GM21619 (cell line): ENCODE measurements around the gene CENPV.

Experiments used
- ATAC-seq: cut with Tn5 transposase; IDR thresholded peaks from one replicate; pipeline ENCODE4 v1.9.1; 2021; ENCODE audit not compliant: unreplicated experiment

The CENPV gene

GRCh38 chr17:16363749-16364536 is 10.7 kb upstream of the CENPV start:
- peak; percentile 76 for ATAC-seq

GRCh38 chr17:16361874-16362273 is 8.6 kb upstream of the CENPV start:
- ATAC-seq = no peak

DNA sequence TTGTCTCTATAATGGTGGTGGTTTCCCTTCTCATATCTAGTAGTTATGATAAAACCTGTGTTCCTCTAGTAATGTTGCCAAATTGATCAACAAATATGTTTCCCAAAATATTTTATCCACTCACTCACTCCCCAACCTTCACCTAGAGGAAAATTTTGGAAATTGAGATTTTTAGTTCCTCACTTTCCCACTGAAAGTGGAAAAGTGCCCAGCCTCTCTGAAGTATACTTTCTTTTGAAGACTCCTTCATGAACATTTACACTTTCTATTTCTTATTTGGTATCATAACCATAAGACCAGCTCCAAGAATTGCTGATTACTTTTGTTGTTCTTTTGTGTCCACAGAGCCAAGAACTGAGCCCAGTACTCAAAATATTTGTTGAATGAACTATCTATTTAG is 5.1 kb upstream of the CENPV start:
- ATAC-seq = no peak

GRCh38 chr17:16354585-16354984 is 1.3 kb upstream of the CENPV start:
- no peak for ATAC-seq

- ATAC-seq = peak; percentile 39
Measured at GRCh38 chr17:16352667-16353316, 477 bp downstream of the CENPV start.

GRCh38 chr17:16352303-16352666 is 984 bp downstream of the CENPV start:
- no peak for ATAC-seq

GRCh38 chr17:16351831-16352230 is 1.4 kb downstream of the CENPV start:
- ATAC-seq = no peak

DNA sequence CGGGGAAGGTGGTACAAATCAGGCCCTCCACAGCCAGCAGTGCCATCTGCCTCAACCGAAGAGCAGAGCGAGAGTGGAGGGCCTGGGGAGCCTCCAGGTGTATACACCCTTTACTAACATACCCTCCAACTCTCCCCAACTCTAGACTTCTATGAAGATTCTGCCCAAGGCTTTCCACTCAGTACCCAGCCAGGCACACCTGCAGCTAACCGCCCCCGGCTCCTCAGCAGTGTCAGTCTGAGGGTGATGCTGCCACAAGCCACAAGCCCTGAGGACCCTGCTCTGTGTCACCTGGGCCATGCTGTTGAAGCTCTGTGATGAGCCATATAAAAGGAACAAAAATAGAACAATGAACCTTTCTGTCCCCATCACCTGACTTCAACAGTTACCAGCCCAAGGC is 3.8 kb downstream of the CENPV start:
- no peak for ATAC-seq

DNA sequence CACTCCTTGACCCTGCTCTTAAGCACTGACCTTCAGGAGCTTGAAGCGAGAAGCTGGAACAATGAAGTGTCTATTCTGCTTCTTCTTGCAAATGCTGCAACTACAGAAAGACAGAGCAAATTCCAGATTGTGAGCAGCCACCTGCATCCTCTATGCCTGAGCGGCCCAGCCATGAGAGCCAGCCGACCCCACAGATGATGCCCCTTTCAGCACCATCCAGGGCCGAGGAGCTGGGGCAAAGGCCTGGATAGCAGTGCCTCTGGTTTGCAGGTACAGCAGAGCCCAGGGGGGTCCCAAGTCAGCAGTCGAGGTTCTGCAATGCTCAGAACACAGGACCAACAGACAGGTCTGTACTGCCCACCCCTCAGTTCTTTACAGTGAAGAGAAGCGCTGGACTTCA is 4.7 kb downstream of the CENPV start:
- no peak for ATAC-seq

DNA sequence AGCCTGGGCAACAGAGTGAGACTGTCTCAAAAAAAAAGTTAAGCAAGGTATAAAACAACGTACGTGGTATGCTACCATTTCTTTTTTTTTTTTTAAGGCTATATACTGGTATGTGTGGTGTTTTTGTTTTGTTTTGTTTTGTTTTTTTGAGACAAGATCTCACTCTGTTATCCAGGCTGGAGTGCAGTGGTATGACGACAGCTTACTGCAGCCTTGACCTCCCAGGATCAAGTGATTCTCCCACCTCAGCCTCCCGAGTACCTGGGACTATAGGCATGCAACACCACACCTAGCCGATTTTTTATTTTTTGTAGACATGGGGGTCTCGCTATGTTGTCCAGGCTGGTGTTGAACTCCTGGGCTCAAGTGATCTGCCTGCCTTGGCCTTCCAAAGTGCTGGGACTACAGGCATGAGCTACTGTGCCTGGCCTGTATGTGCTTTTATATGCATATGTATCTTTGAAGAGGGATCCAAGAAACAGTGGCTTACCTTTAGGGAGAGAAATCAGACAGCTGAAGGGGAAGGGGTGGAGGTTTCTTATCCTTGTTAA is 6.5 kb downstream of the CENPV start:
- ATAC-seq = no peak

- no peak for ATAC-seq
Measured at GRCh38 chr17:16345565-16345964, 7.7 kb downstream of the CENPV start.

DNA sequence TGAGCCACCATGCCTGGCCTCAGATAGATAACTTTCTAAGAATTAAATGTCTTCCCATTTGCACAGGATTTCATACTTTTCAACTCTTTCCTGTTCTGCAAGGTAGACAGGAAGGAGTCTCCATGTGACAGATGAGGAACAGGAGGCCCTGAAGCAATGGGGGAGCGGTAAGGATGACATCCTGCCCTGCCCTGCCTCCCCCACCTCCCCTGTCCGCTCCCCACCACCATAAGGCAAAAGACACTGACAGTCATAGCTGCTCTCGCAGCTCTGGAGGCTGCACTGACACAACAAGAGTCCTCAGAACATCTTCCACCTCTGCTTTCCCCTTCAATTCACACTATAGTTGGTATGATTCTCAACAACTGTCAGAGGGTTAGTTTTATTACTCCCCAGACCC is 9.7 kb downstream of the CENPV start:
- no peak for ATAC-seq

DNA sequence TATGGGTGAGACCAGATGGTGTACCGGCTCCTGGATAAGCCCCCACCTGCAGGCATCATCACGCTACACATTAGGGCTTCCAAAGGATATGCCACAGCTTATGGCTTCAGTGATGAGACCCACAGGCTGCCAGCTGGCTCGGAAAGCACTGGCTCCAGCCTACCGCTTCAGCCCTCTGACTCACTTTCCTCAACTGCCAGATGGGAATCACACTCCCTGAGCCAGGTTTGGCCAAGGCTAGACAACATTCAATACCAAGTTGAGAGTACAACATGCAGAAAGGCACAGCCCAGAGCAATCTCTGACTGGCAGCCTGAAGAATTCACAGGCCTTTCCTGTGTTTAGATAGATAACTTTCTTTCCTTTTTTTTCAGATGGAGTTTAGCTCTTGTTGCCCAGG is 10.3 kb downstream of the CENPV start:
- ATAC-seq = no peak

DNA sequence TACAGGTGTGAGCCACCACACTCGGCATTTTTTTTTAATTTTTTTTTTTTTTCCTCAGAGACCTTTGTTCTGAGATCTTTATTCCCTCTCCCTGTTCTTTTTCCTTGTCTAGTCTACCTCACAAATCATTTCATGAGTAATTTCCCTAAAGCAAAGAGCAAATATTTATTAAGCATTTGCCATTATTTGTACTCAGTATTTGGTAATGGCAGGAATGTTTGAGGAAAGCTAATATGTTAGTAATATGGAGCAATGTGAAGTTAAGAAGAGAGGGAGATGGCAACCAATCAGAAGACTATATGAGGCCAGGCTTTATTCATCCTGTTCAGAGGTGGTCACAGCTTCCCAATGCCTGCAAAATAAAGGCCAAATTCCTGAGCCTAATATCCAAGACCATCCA is 13.3 kb downstream of the CENPV start:
- ATAC-seq = no peak

GRCh38 chr17:16339402-16339801 is 13.9 kb downstream of the CENPV start:
- ATAC-seq = no peak

DNA sequence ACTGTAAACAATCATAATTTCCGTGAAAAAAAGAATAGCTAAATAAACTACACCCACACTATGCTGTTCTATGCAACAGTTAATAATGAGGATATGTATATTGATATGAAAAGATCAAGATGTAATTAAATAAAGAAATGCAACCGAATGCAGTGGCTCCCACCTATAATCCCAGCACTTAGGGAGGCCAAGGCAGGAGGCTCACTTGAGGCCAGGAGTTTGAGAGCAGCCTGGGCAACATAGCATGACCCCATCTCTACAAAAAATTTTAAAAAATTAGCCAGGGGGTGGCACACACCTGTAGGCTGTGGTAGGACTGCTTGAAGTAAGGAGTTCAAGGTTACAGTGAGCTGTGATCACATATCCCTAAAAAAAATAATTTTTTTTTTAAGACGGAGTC is 14.9 kb downstream of the CENPV start:
- no peak for ATAC-seq

GRCh38 chr17:16329519-16330271 is 23.6 kb downstream of the CENPV start:
- ATAC-seq = no peak

GRCh38 chr17:16328997-16329396 is 24.3 kb downstream of the CENPV start:
- ATAC-seq = no peak

DNA sequence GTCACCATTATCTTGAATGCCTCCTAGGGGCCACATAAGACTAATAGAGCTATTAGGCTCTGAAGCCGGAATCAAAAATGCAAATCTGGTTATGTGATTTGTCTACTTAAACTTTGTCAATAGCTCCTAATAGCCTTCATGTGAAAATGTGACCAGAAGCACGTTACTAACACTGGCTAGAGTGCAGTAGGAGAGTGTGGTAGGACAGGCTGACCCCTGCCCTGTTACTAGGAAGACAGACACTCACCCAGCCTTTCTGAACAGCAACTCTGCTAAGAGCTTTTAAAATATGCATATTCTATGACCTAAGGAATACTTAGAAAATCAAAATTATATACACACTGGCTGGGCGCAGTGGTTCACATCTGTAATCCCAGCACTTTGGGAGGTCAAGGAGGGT is 26.3 kb downstream of the CENPV start:
- ATAC-seq = no peak

GRCh38 chr17:16325964-16326363 is 27.3 kb downstream of the CENPV start:
- no peak for ATAC-seq

GRCh38 chr17:16322636-16323035 is 30.6 kb downstream of the CENPV start:
- ATAC-seq = no peak

GRCh38 chr17:16319969-16320368 is 33.3 kb downstream of the CENPV start:
- ATAC-seq = no peak
